ENCODE measurements around the gene LYRM9. TPM values are rescaled to one million over a fixed set of nuclear protein-coding genes. Genes with fewer than 3 reads are reported as not detected.

The LYRM9 gene
- total and polyA plus RNA-seq, 9 of the 15 experiments (the other 6 are each of a cell fraction or from before 2014, with no cell fraction given), result 0.98 to 4.7 (median 1.8) TPM

DNA sequence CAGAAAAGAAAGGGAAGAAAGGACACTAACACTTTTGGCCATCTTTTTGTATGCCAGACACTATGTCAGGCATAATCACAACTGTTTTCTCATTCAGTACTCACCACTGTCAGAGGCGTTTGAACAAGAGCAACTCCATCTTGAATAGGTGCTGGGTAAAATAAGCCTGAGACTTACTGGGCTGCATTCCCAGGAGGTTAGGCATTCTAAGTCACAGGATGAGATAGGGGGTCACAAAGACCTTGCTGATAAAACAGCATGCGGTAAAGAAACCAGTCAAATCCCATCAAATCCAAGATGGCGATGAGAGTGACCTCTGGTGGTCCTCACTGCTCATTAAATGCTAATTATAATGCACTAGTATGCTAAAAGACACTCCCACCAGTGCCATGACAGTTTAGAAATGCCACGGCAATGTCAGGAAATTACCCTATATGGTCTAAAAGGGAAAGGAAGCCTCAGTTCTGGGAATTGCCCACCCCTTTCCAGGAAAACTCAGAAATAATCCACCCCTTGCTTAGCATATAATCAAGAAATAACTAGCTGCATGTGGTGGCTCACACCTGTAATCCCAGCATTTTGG, 14.9 kb upstream of the LYRM9 start (continued):
- TF ChIP-seq, protein P1, sequence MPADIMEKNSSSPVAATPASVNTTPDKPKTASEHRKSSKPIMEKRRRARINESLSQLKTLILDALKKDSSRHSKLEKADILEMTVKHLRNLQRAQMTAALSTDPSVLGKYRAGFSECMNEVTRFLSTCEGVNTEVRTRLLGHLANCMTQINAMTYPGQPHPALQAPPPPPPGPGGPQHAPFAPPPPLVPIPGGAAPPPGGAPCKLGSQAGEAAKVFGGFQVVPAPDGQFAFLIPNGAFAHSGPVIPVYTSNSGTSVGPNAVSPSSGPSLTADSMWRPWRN (IDR thresholded peaks at IDR 0.05; ENCODE audit: low read depth), result no peak
- no peak for TF ChIP-seq REST (IDR thresholded peaks at IDR 0.05; ENCODE audit: borderline replicate concordance)
- 0 out of 2 replicates have a peak, but pooled peaks have one; percentile 58 for TF ChIP-seq REST (CRISPR knock-in tag; IDR thresholded peaks at IDR 0.05; ENCODE audit: low read depth)
- TF ChIP-seq NCOA1 (IDR thresholded peaks at IDR 0.05; ENCODE audit: low read depth), result no peak
- no peak for TF ChIP-seq TARDBP (IDR thresholded peaks at IDR 0.05)
- TF ChIP-seq ADNP (tag; IDR thresholded peaks at IDR 0.05), result no peak
- TF ChIP-seq HINFP (tag; conservative IDR thresholded peaks at IDR 0.05; ENCODE audit: low read depth), result peak; percentile 89
- TF ChIP-seq MYNN (IDR thresholded peaks at IDR 0.05), result no peak
- TF ChIP-seq MYNN (CRISPR knock-in tag; IDR thresholded peaks at IDR 0.05), result no peak
- peak; percentile 89 for TF ChIP-seq ETS2 (tag; IDR thresholded peaks at IDR 0.05; ENCODE audit: borderline replicate concordance, poor library complexity, severe bottlenecking)
- TF ChIP-seq TAF7 (tag; IDR thresholded peaks at IDR 0.05), result peak; percentile 94
- peak; percentile 88 for TF ChIP-seq ZNF644 (tag; IDR thresholded peaks at IDR 0.05; ENCODE audit: low read depth)
- peak; percentile 97 for TF ChIP-seq TEAD2 (tag; IDR thresholded peaks at IDR 0.05)
- peak; percentile 58; the same call in 1 of the 2 replicates for TF ChIP-seq L3MBTL2 (IDR thresholded peaks at IDR 0.05)
- TF ChIP-seq ZFP1 (CRISPR knock-in tag; IDR thresholded peaks at IDR 0.05), result peak; percentile 78
- TF ChIP-seq ZNF324 (CRISPR knock-in tag; IDR thresholded peaks at IDR 0.05), result peak; percentile 59; the same call in 1 of the 2 replicates

All from K562 (cell line).